Measurements from ENCODE around the gene ALX4.

ALX4 gene

GRCh38 chr11:44351006-44351660 is 41.2 kb upstream of the ALX4 start:
- TF ChIP-seq CTCF (conservative IDR thresholded peaks at IDR 0.05; ENCODE audit: low read depth, low read length): no peak
- no peak overlapping the region for H3K4me3 ChIP-seq (ENCODE audit: low read depth, low read length)
- no peak for DNase-seq (ENCODE audit: low read depth)

- H3K4me3 ChIP-seq (ENCODE audit: low read depth, low read length): no peak overlapping the region
- no peak for DNase-seq (ENCODE audit: low read depth)
- TF ChIP-seq CTCF (conservative IDR thresholded peaks at IDR 0.05; ENCODE audit: low read depth, low read length): no peak
These were observed 39.4 kb upstream of the ALX4 start for GRCh38 chr11:44349328-44349727.

- TF ChIP-seq CTCF (conservative IDR thresholded peaks at IDR 0.05; ENCODE audit: low read depth, low read length): no peak
- no peak for DNase-seq (ENCODE audit: low read depth)
- H3K4me3 ChIP-seq (ENCODE audit: low read depth, low read length): no peak overlapping the region
These were observed 38.8 kb upstream of the ALX4 start for GRCh38 chr11:44348721-44349120.

- no peak for DNase-seq (ENCODE audit: low read depth)
- H3K4me3 ChIP-seq (ENCODE audit: low read depth, low read length): no peak overlapping the region
- no peak for TF ChIP-seq CTCF (conservative IDR thresholded peaks at IDR 0.05; ENCODE audit: low read depth, low read length)
These were observed 38.2 kb upstream of the ALX4 start for GRCh38 chr11:44348114-44348513.

GRCh38 chr11:44347538-44347937 is 37.6 kb upstream of the ALX4 start:
- no peak for TF ChIP-seq CTCF (conservative IDR thresholded peaks at IDR 0.05; ENCODE audit: low read depth, low read length)
- H3K4me3 ChIP-seq (ENCODE audit: low read depth, low read length): no peak overlapping the region
- DNase-seq (ENCODE audit: low read depth): no peak

GRCh38 chr11:44346983-44347382 is 37.0 kb upstream of the ALX4 start:
- H3K4me3 ChIP-seq (ENCODE audit: low read depth, low read length): no peak overlapping the region
- no peak for TF ChIP-seq CTCF (conservative IDR thresholded peaks at IDR 0.05; ENCODE audit: low read depth, low read length)
- no peak for DNase-seq (ENCODE audit: low read depth)

- TF ChIP-seq CTCF (conservative IDR thresholded peaks at IDR 0.05; ENCODE audit: low read depth, low read length): no peak
- no peak for DNase-seq (ENCODE audit: low read depth)
These were observed 35.8 kb upstream of the ALX4 start for GRCh38 chr11:44345781-44346180.

More at GRCh38 chr11:44345781-44346180, 35.8 kb upstream of the ALX4 start:
- no peak overlapping the region for H3K4me3 ChIP-seq (ENCODE audit: low read depth, low read length)

Measured in choroid plexus epithelial cell (primary cell).